ENCODE measurements around the gene MAD1L1. TPM values are rescaled to one million over a fixed set of nuclear protein-coding genes. Genes with fewer than 3 reads are reported as not detected.

Gene MAD1L1
- total RNA-seq, 1 experiment from 2014 or later, result 38.5 TPM

GRCh38 chr7:2175514-2175913, 57.2 kb downstream of the MAD1L1 start:
- BruUV-seq (replicated peaks), result no TSS peak
- no peak for DNase-seq (ENCODE audit: low read depth, low spot score)

More at GRCh38 chr7:2175514-2175913, 57.2 kb downstream of the MAD1L1 start:
- Histone ChIP-seq H2AFZ (ENCODE audit: low read depth, low read length, poor library complexity, severe bottlenecking) (no peak overlapping the region), H3K27ac (ENCODE audit: low read depth, low read length) (peak overlapping the region; percentile 21; the same call in 1 of the 2 replicates), H3K4me1 (ENCODE audit: control insufficient read depth in 1 of 2, insufficient read depth in 2 of 2, low read length in 2 of 2) (peaks cover 11 to 16% of the 10 kb centered on the region in 2 experiments), H3K9ac (ENCODE audit: low read length) (no peak overlapping the region), H3K36me3 (ENCODE audit: control insufficient read depth in 1 of 2, insufficient read depth in 2 of 2, low read length in 2 of 2) (peaks cover 0 to 5% of the 10 kb centered on the region in 2 experiments; a peak in 1 of 4 replicates), H4K20me1 (ENCODE audit: insufficient read depth) (no peaks in the 10 kb centered on the region), H3K9me3 (ENCODE audit: control insufficient read depth in 1 of 2, insufficient read depth in 1 of 2, low read depth in 1 of 2, low read length in 2 of 2) (no peaks in the 10 kb centered on the region), H3K9me2 (ENCODE audit: insufficient read depth) (no peaks in the 10 kb centered on the region), H3K4me3 (replicated peaks in 1 of 2; ENCODE audit: low read depth in 1 of 2, low read length in 2 of 2) (no peak overlapping the region), H3K79me2 (ENCODE audit: insufficient read depth, low read length) (no peaks in the 10 kb centered on the region), H3K4me2 (ENCODE audit: low read length) (peak overlapping the region; percentile 24; the same call in 1 of the 2 replicates), H3K27me3 (ENCODE audit: insufficient read depth, low read length) (no peaks in the 10 kb centered on the region)
- intact Hi-C loops (cut with micrococcal nuclease), result no loop called here
- peak; percentile 67 for ATAC-seq
- ChIA-PET POLR2A (no interaction called here), CTCF (no interaction called here), RAD21 (ENCODE audit: low non-redundant PET in 1 of 2, low total read pairs in 2 of 2, uncharacterized antibody in 2 of 2, unreplicated experiment in 2 of 2) (interaction anchor here in 1 of 2 experiments (0.7 kb wide), 1 partner anchor 106 kb away, joined by 3 read pairs; no protein-coding TSS in a partner anchor)
- TF ChIP-seq REST (IDR thresholded peaks at IDR 0.05; ENCODE audit: low read depth), result no peak
- TF ChIP-seq, protein P1, sequence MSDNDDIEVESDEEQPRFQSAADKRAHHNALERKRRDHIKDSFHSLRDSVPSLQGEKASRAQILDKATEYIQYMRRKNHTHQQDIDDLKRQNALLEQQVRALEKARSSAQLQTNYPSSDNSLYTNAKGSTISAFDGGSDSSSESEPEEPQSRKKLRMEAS (IDR thresholded peaks at IDR 0.05), result 0 out of 2 replicates have a peak, but pooled peaks have one; percentile 24
